Gastroesophageal sphincter (tissue), 3 donors: ENCODE data around the gene DCXR.

ENCODE experiments used
- CTCF ChIP-seq, 4 experiments: fragments of 200-600 bp in 2 of 4; fragments of 450-650 bp in 2 of 4; sonication (generic) in 1 of 4; IDR thresholded peaks; one replicate each; pipeline ENCODE4 v1.5.1; 2017 to 2019; ENCODE audit warnings: antibody characterized with exemption in 4 of 4, mild to moderate bottlenecking in 2 of 4, moderate library complexity in 2 of 4
- EP300 ChIP-seq: sonication (generic); formaldehyde crosslinking; IDR thresholded peaks from one replicate; pipeline ENCODE4 v1.6.1; 2017; ENCODE audit warnings: antibody characterized with exemption, mild to moderate bottlenecking
- POLR2A ChIP-seq, 2 donors: fragments of 450-650 bp; IDR thresholded peaks; one replicate each; pipeline ENCODE4 v1.6.1; 2017; ENCODE audit warnings: antibody characterized with exemption in 2 of 2, mild to moderate bottlenecking in 2 of 2, moderate library complexity in 1 of 2
- POLR2AphosphoS5 ChIP-seq: sonication (generic); formaldehyde crosslinking; IDR thresholded peaks from one replicate; pipeline ENCODE4 v1.6.1; 2017; ENCODE audit warnings: antibody characterized with exemption

- no peak for TF ChIP-seq POLR2A (IDR thresholded peaks at IDR 0.05)
- TF ChIP-seq EP300: no peak
- no peak for TF ChIP-seq CTCF (IDR thresholded peaks at IDR 0.05)
- TF ChIP-seq POLR2AphosphoS5: no peak
Measured at GRCh38 chr17:82078433-82078832, 40.9 kb upstream of the DCXR start.
